ACHN (cell line): ENCODE data around the gene GRM8.

Experiments used
- DNase-seq: peaks from one replicate; pipeline ENCODE4 v3.0.0-alpha.2; 2015
- in situ Hi-C: cut with HindIII; loops from 2 replicates; pipeline ENCODE4 v1.10.0; 2017; ENCODE audit warnings: low sequenced_read_pairs, low pct_ligation_motif_present, low pct_unique_long_range_greater_than_20kb

GRM8 gene

GRCh38 chr7:127245002-127245401, 7.7 kb downstream of the GRM8 start:
- peak; percentile 32 for DNase-seq
- in situ Hi-C loops, result no loop called here

GRCh38 chr7:127239814-127240213, 12.9 kb downstream of the GRM8 start:
- peak; percentile 38 for DNase-seq
- in situ Hi-C loops, result no loop called here

GRCh38 chr7:127233630-127234029, 19.1 kb downstream of the GRM8 start:
- in situ Hi-C loops, result no loop called here
- no peak for DNase-seq

GRCh38 chr7:127231415-127231814, 21.3 kb downstream of the GRM8 start:
- in situ Hi-C loops, result no loop called here
- no peak for DNase-seq

- in situ Hi-C loops, result no loop called here
- no peak for DNase-seq
Observed at GRCh38 chr7:127230192-127230925, 22.4 kb downstream of the GRM8 start.

GRCh38 chr7:127226685-127227374, 25.9 kb downstream of the GRM8 start:
- DNase-seq, result no peak
- in situ Hi-C loops, result no loop called here

- no peak for DNase-seq
- in situ Hi-C loops, result no loop called here
Observed at GRCh38 chr7:127221731-127222130, 31.0 kb downstream of the GRM8 start.

- DNase-seq, result no peak
- in situ Hi-C loops, result no loop called here
Observed at GRCh38 chr7:127214956-127215718, 37.6 kb downstream of the GRM8 start.

GRCh38 chr7:127209886-127210285, 42.9 kb downstream of the GRM8 start:
- no peak for DNase-seq
- in situ Hi-C loops, result no loop called here

- no peak for DNase-seq
- in situ Hi-C loops, result no loop called here
Observed at GRCh38 chr7:127208860-127209259, 43.9 kb downstream of the GRM8 start.

GRCh38 chr7:127208351-127208750, 44.4 kb downstream of the GRM8 start:
- DNase-seq, result peak; percentile 11
- in situ Hi-C loops, result no loop called here

GRCh38 chr7:127207806-127208205, 44.9 kb downstream of the GRM8 start:
- in situ Hi-C loops, result no loop called here

GRCh38 chr7:127207230-127207629, 45.5 kb downstream of the GRM8 start:
- in situ Hi-C loops, result no loop called here
- DNase-seq, result no peak

More at GRCh38 chr7:127207806-127208205, 44.9 kb downstream of the GRM8 start:
- DNase-seq, result no peak

GRCh38 chr7:127194571-127194970, 58.2 kb downstream of the GRM8 start:
- DNase-seq, result no peak
- in situ Hi-C loops, result no loop called here

GRCh38 chr7:127189886-127190285, 62.9 kb downstream of the GRM8 start:
- DNase-seq, result no peak
- in situ Hi-C loops, result no loop called here

GRCh38 chr7:127189074-127189473, 63.7 kb downstream of the GRM8 start:
- no peak for DNase-seq
- in situ Hi-C loops, result no loop called here

- DNase-seq, result no peak
- in situ Hi-C loops, result no loop called here
Observed at GRCh38 chr7:127187740-127188139, 65.0 kb downstream of the GRM8 start.

- no peak for DNase-seq
- in situ Hi-C loops, result no loop called here
Observed at GRCh38 chr7:127186686-127187085, 66.1 kb downstream of the GRM8 start.

GRCh38 chr7:127177156-127177555, 75.6 kb downstream of the GRM8 start:
- in situ Hi-C loops, result no loop called here
- no peak for DNase-seq
